GM12873 (cell line): ENCODE measurements around the gene TK1.

Experiments used
- CTCF ChIP-seq: IDR thresholded peaks from 2 replicates; pipeline ENCODE4 v1.5.1; 2012; ENCODE audit warnings: low read depth, mild to moderate bottlenecking, moderate library complexity, low read length, control low read depth; ENCODE audit not compliant: insufficient read depth; ENCODE audit errors: missing control alignments

Gene TK1

DNA sequence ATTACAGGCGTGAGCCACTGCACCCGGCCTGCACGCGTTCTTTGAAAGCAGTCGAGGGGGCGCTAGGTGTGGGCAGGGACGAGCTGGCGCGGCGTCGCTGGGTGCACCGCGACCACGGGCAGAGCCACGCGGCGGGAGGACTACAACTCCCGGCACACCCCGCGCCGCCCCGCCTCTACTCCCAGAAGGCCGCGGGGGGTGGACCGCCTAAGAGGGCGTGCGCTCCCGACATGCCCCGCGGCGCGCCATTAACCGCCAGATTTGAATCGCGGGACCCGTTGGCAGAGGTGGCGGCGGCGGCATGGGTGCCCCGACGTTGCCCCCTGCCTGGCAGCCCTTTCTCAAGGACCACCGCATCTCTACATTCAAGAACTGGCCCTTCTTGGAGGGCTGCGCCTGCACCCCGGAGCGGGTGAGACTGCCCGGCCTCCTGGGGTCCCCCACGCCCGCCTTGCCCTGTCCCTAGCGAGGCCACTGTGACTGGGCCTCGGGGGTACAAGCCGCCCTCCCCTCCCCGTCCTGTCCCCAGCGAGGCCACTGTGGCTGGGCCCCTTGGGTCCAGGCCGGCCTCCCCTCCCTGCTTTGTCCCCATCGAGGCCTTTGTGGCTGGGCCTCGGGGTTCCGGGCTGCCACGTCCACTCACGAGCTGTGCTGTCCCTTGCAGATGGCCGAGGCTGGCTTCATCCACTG lies 27.3 kb upstream of the TK1 start, which contains the start of gene BIRC5:
Gene BIRC5, plus strand, starts transcription at position 238 of the 690 bp plus-strand sequence. Its CDS starts 64 bp downstream, at position 302.
- TF ChIP-seq CTCF = no peak

- TF ChIP-seq CTCF = no peak
Measured at GRCh38 chr17:78211032-78211431, 24.2 kb upstream of the TK1 start.

DNA sequence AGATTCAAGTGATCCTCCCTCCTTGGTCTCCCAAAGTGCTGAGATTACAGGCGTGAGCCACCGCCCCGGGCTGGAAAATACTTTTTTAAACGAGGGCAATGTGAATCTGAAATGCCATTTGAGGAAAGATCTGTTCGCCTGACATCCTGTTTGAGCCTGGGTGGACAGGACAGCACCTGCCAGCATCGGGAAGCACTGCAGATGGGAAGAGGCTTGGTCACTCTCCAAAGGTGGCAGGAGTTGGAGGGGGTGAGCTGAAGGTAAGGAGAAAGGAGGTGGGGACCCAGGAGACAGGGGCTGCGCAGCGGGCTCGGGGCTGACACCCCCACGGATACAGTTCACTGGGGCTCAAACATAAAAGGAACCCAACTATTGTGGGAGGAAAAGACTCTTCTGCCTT lies 23.3 kb upstream of the TK1 start:
- TF ChIP-seq CTCF = no peak

DNA sequence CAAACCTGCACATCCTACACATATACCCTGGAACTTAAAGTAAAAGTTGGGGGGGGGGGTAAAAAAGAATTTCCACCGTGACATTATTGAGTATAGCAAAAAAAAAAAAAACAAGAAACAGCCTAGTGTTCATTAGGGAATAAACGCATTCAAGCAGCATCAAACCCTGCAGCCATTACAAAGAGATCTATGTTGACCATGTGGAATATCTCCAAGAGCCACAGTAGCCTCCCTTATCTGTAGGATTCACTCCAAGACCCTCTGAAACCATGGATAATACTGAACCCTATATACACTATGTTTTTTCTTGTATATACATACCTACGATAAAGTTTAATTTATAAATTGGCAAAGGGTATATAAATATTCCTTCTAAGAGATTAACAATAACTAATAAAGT lies 21.6 kb upstream of the TK1 start:
- TF ChIP-seq CTCF = no peak

GRCh38 chr17:78206298-78206697 lies 19.4 kb upstream of the TK1 start:
- no peak for TF ChIP-seq CTCF

GRCh38 chr17:78205124-78205775 lies 18.4 kb upstream of the TK1 start:
- no peak for TF ChIP-seq CTCF

- no peak for TF ChIP-seq CTCF
Measured at GRCh38 chr17:78204387-78205123, 17.7 kb upstream of the TK1 start.
